Left cardiac atrium (tissue), 4 donors: Measurements from ENCODE around the gene SHROOM2. TPM values are rescaled to one million over a fixed set of nuclear protein-coding genes. Genes with fewer than 3 reads are reported as not detected.
A peak's percentile ranks its signal among the peaks of the same experiment; 100 is the strongest.

Experiments used
- ATAC-seq, 2 donors: fragments of 200-7000 bp; cut with Tn5 transposase; one replicate each; pipeline ENCODE4 v1.9.1; 2020; ENCODE audit warnings: mild to moderate bottlenecking in 2 of 2, moderate library complexity in 2 of 2
- DNase-seq: peaks from one replicate; pipeline ENCODE4 v3.0.0-alpha.2; 2020
- intact Hi-C, 2 donors: fragments of 100-400 bp; cut with DNase I; formaldehyde crosslinking; loops; one replicate each; pipeline versions ENCODE4 v1.14.1 to v1.15.1; 2022 to 2023
- total RNA-seq, 2 donors: library from RNA; stranded (reverse); fragmentation: NEBNext Ultra II Directional; extraction: Animal tissue kit (Norgen Biotek cat#: 25700); gene quantifications; one replicate each; pipeline ENCODE4 v1.2.1, GENCODE V29; 2021
- donor health status: DM: no; HTN: yes; CAD: no.
- donor health status: DM: no; HTN: yes; CAD: no; lungs with severe emphysema.
- donor health status: DM: yes; HTN: yes; CAD: no.
- donor health status: Dilated cardiomyopathy.

Gene SHROOM2
- total RNA-seq, 2 donors from 2014 or later = 1.1 to 2.7 TPM

DNA sequence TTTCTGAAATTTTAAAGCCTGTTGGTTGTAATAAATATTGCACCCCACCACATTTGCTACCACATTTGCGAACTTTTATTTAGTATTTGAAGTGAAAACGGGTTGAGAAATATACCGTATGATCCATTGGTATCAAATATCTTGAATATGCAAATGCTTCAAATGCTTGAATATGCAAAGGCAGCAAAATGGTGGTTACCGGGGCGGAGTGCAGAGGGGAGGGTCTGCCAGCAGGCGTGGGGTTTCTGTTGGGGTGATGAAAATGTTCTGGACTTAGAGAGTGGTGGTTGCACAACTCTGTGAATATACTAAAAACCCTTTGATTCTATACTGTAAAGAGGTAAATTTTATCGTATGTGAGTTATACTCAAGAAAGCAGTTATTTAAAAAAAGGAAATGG, 35.3 kb downstream of the SHROOM2 start:
- no peak for ATAC-seq
- intact Hi-C loops = no loop called here
- no peak for DNase-seq

DNA sequence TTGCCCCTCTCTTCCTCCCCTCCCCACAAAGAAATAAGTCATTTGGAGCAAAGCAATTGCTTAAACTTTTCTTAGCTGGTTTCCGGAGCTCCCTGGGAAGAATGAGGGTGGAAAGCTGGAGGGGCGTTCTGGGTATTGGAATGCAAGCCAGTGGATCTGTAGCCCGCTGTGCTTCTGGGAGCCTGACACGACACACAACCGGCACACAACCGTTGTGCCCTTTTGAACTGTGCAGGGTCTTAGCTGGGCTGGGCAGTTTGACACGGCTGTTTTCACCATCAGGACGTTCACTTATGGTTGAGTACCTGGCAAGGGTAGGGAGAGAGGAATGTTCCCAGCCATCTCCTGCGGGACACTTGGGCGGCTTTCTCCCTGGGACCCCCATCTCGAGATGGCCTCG, 38.3 kb downstream of the SHROOM2 start:
- intact Hi-C loops = no loop called here
- DNase-seq = no peak
- no peak for ATAC-seq

- DNase-seq (no peak), ATAC-seq (no peak)
- intact Hi-C loops = no loop called here
Observed at GRCh38 chrX:9825129-9825790, 39.0 kb downstream of the SHROOM2 start.

DNA sequence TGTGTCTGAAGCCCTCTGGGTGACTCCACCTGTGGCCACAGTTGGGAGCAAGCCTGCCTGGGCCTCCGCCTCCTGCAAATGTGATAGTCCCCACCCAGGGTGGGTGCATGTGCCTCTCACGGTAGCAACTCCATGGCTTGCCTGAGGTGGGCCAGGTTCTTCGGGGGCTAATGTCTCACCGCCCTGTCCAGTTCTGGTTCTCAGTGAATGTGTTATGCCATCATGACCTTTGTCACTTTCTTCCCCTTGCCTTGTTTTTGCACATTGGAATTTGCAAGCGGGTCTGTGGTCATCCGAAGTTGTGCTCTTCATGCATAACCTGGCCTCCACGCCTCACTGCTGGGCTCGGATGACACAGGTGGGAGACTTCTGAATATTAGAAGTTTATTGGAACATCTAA, 39.7 kb downstream of the SHROOM2 start:
- ATAC-seq (no peak), DNase-seq (no peak)
- intact Hi-C loops = no loop called here

- ATAC-seq = peak in 1 of 2 donors; percentile 73
- intact Hi-C loops = no loop called here
- no peak for DNase-seq
Observed at GRCh38 chrX:9829308-9830267, 43.4 kb downstream of the SHROOM2 start.

GRCh38 chrX:9832811-9833210, 46.6 kb downstream of the SHROOM2 start:
- intact Hi-C loops = no loop called here
- peak in 1 of 2 donors; percentile 19 for ATAC-seq

GRCh38 chrX:9835585-9836210, 49.5 kb downstream of the SHROOM2 start:
- intact Hi-C loops = no loop called here
- ATAC-seq = no peak
- DNase-seq = no peak

More at GRCh38 chrX:9832811-9833210, 46.6 kb downstream of the SHROOM2 start:
- DNase-seq = no peak

- no peak for DNase-seq
- intact Hi-C loops = no loop called here
- no peak for ATAC-seq
Observed at GRCh38 chrX:9842541-9842940, 56.3 kb downstream of the SHROOM2 start.

DNA sequence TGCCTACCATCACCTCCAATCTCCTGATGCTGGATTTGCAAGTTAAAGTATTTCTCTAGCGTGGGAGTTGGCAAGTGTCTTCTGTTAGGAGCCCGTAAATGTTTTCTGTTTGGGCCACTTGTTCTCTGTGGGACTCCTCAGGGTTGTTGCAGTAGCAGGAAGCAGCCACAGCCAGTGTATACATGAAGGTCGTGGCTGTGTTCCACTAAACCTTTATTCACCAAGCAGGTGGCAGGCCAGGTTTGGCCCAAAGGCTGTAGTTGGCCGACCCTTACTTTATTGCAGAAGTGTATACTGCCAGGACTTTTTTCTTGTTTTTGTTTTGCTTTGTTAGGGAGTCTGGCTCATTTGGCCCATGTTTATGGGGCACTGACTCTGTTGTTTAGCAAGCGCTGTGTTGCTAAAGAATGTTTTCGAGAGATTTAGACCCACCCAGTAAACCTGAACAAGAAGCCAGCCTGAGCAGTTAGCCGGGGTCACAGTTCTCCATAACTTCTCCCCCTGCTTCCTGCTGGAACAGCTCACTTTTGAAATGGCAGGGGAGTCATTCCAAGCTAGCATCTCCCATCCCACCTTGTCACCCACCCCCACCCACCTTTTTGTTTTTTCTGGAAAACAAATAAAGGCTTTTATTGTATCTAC, 58.8 kb downstream of the SHROOM2 start:
- no peak for DNase-seq
- no peak for ATAC-seq
- intact Hi-C loops = no loop called here

DNA sequence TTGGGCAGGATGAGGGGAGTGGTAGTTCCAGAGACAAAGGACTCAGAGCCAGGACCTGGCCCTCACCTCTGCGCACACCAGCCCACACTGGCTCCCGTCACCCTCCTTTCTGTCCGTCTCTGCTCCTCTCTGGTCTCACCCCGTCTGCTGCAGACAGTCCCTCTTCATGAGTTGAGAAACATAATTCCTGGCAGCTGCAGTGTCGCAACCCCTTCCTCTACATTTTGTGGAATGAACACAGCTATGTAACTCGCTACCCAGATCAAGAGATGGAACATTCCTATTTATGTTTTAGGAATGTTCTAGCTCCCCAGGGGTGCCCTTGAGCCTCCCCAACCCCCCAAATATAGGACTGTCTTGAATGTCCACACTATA, 59.3 kb downstream of the SHROOM2 start:
- intact Hi-C loops = no loop called here
- DNase-seq = no peak
- no peak for ATAC-seq

DNA sequence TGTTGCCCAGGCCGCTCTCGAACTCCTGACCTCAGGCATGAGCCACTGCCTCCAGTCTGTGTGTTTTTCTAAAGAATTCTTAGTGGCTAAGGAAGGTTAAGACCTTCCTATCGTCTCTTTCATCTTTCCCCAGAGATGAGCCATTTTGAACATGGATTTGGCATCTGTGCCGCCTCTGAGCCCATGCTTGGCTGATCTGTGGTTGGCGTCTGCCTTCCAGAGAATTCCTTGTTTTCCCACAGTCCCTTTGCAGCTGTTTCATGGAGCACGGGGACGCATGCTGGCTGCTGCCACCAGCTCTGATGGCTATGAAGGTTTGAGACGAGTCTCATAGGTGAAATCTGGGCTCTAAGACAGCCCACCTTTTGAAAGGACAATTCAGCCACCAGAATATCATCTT, 60.4 kb downstream of the SHROOM2 start:
- intact Hi-C loops = no loop called here
- no peak for DNase-seq
- ATAC-seq = no peak

- intact Hi-C loops = no loop called here
- no peak for DNase-seq
- ATAC-seq = no peak
Observed at GRCh38 chrX:9847071-9847470, 60.8 kb downstream of the SHROOM2 start.

DNA sequence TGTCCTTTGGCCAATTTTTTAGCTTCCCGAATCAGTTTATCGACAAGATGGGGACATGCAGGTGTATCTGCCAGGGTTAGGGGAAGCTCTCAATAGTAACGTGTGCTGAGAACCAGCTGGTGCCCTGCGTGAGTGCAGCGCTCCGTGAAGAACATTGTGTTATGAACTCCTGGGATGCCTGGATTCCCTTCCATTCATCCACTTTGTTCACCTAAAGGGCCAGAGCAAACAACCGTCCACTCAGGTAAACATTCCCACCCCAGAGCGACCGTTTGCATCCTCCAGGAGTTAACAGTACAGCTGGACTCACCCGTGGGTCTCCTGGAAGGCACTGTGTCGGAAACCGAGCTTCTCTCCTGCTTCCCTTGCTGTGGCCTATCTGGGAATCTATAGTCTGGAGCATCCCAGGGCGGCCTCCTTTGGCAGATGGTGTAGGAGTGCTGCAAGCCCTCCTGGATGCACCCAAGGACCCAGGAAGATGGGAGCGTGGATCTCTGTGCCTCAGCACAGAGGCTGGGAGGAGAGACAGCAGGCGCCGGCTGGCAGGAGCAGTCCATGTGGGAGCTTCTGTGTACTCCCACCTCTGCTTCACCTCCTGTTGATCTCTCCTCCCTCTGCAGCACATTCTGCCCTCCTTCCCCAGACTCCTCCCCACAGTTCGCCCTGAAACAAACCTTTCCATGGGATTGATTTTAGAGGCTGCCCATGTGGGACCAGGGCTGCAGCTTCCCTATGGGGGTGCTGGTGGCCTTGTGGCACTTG, 62.7 kb downstream of the SHROOM2 start:
- intact Hi-C loops = no loop called here
- DNase-seq (no peak), ATAC-seq (peak in 1 of 2 donors; percentile 85)

GRCh38 chrX:9851890-9852289, 65.7 kb downstream of the SHROOM2 start:
- intact Hi-C loops = no loop called here
- DNase-seq (no peak), ATAC-seq (no peak)

DNA sequence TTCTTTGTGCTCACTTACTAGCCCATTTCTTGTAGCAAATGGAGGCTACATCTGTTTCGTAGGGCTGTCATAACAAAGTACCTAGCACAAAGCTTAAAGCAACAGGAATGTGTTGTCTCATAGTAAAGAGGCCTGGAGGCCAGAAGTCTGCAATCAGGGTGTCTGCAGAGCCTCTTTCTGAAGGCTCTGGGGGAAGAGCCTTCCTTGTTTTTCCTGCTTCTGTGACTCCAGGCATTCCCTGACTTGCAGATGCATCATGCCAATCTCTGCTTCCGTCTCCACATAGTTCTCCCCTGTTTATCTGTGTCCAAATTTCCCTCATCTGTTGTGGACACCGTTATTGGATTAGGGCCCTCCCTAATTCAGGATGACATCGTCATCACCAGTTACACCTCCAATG, 67.1 kb downstream of the SHROOM2 start:
- DNase-seq (no peak), ATAC-seq (no peak)
- intact Hi-C loops = no loop called here

- no peak for DNase-seq
- intact Hi-C loops = no loop called here
- no peak for ATAC-seq
Observed at GRCh38 chrX:9855561-9856283, 69.5 kb downstream of the SHROOM2 start.

DNA sequence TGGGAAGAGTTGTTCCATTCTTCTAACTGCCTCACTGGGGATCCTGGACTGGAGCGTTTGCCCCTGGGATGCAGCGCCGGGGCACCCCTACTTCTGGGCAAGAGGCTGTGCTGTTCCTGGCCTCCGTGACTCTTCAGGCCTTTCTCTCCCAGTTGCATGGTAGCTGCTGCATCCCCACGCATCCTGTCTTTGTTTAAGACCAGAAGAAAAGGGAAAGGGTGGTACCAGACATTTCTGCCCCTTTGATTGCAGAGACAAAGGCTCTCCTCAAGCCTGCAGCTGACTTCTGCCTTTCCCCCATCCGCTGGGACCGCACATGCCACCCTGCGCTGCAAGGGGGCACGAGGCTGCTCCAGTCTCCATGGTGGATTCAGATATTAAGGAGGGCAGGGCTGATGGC, 70.4 kb downstream of the SHROOM2 start:
- intact Hi-C loops = no loop called here
- DNase-seq (no peak), ATAC-seq (no peak)
